PC-3 (cell line): ENCODE measurements around the gene CYLD. TPM values are rescaled to one million over a fixed set of nuclear protein-coding genes. Genes with fewer than 3 reads are reported as not detected.

Experiments
- ATAC-seq: fragments of 200-7000 bp; cut with Tn5 transposase; 2 replicates; pipeline ENCODE4 v1.9.1; 2020; ENCODE audit warnings: mild to moderate bottlenecking, moderate library complexity
- BruUV-seq: library from RNA; stranded (reverse); fragments of 400-500 nt; replicated peaks from 2 replicates; lab custom pipeline; 2021; lab: Mats Ljungman, UMichigan
- CTCF ChIA-PET: fragments of 300-600 bp; sonication (Branson Sonifier 250); formaldehyde crosslinking; loops from one replicate; lab custom pipeline; 2022; ENCODE audit warnings: antibody characterized with exemption; lab: Charles Lee
- POLR2A ChIA-PET: fragments of 300-600 bp; sonication (Branson Sonifier 250); formaldehyde crosslinking; loops from one replicate; lab custom pipeline; 2022; ENCODE audit warnings: antibody characterized with exemption; ENCODE audit not compliant: unreplicated experiment; lab: Charles Lee
- DNase-seq: peaks from one replicate; pipeline ENCODE4 v3.0.0-alpha.2; 2015
- H2AFZ ChIP-seq: fragments of 300-600 bp; sonication (generic); 2 replicates; pipeline ENCODE4 v1.6.0; 2016; ENCODE audit warnings: antibody characterized with exemption, low read length
- H3F3A ChIP-seq: fragments of 300-600 bp; sonication (generic); one replicate; pipeline ENCODE4 v1.6.0; 2017; ENCODE audit warnings: antibody characterized with exemption, low read length, control low read depth, mild to moderate bottlenecking; ENCODE audit not compliant: unreplicated experiment
- H3K27ac ChIP-seq: fragments of 300-600 bp; sonication (generic); 2 replicates; pipeline ENCODE4 v1.5.1; 2016; ENCODE audit warnings: mild to moderate bottlenecking, low read length
- H3K27me3 ChIP-seq: fragments of 300-600 bp; sonication (generic); 2 replicates; pipeline ENCODE4 v1.6.1; 2016; ENCODE audit warnings: low read length, mixed read lengths
- H3K36me3 ChIP-seq: fragments of 300-600 bp; sonication (generic); 2 replicates; pipeline ENCODE4 v1.6.1; 2016; ENCODE audit warnings: low read depth, mixed run types, low read length, mixed read lengths
- H3K4me1 ChIP-seq: fragments of 300-600 bp; sonication (generic); 2 replicates; pipeline ENCODE4 v1.5.1; 2016; ENCODE audit warnings: low read length; ENCODE audit not compliant: insufficient read depth
- H3K4me2 ChIP-seq: fragments of 300-600 bp; sonication (generic); 2 replicates; pipeline ENCODE4 v1.6.0; 2016; ENCODE audit warnings: low read length
- H3K4me3 ChIP-seq: fragments of 300-600 bp; sonication (generic); 2 replicates; pipeline ENCODE4 v1.5.1; 2016; ENCODE audit warnings: mild to moderate bottlenecking, low read length, mixed read lengths
- H3K79me2 ChIP-seq: fragments of 300-600 bp; sonication (generic); 2 replicates; pipeline ENCODE4 v1.6.1; 2017; ENCODE audit warnings: low read length, mixed read lengths
- H3K9ac ChIP-seq: fragments of 300-600 bp; sonication (generic); 2 replicates; pipeline ENCODE4 v1.6.0; 2016; ENCODE audit warnings: mild to moderate bottlenecking, low read length
- H3K9me2 ChIP-seq: fragments of 300-600 bp; sonication (generic); replicated peaks from 2 replicates; pipeline ENCODE4 v1.6.1; 2016; ENCODE audit warnings: mixed run types, low read length, mixed read lengths
- H3K9me3 ChIP-seq: fragments of 300-600 bp; sonication (generic); 2 replicates; pipeline ENCODE4 v1.6.1; 2016; ENCODE audit warnings: low read length, mixed read lengths
- H4K20me1 ChIP-seq: fragments of 300-600 bp; sonication (generic); 2 replicates; pipeline ENCODE4 v1.6.1; 2016; ENCODE audit warnings: low read length, mixed read lengths
- CTCF ChIP-seq: fragments of 300-600 bp; sonication (generic); conservative IDR thresholded peaks from 2 replicates; pipeline ENCODE4 v1.5.1; 2017; ENCODE audit warnings: antibody characterized with exemption, low read depth, mild to moderate bottlenecking, low read length
- EZH2 ChIP-seq: fragments of 300-600 bp; sonication (generic); IDR thresholded peaks from one replicate; pipeline ENCODE4 v1.6.1; 2017; ENCODE audit warnings: antibody characterized with exemption, mild to moderate bottlenecking, low read length; ENCODE audit not compliant: unreplicated experiment
- EZH2phosphoT487 ChIP-seq: fragments of 300-600 bp; sonication (generic); IDR thresholded peaks from 2 replicates; pipeline ENCODE4 v1.6.1; 2018; ENCODE audit warnings: mild to moderate bottlenecking, antibody characterized with exemption, low read length, borderline replicate concordance
- intact Hi-C: fragments of 100-400 bp; cut with micrococcal nuclease; formaldehyde crosslinking; loops from 2 replicates; pipeline ENCODE4 v1.9.0; 2023
- total RNA-seq: library from RNA; depleted of rRNA; stranded (reverse); fragments of >200 nt; gene quantifications from 2 replicates; pipeline ENCODE4 v1.2.3, GENCODE V29; 2014

CYLD gene
- total RNA-seq, 1 experiment from 2014 or later, result 8.6 TPM

GRCh38 chr16:50834701-50835100 lies 92.8 kb downstream of the CYLD start:
- no peaks in the 10 kb centered on the region for H3K9me2 ChIP-seq
- ATAC-seq (no peak), DNase-seq (no peak)
- intact Hi-C loops, result loop anchor here (5.0 kb wide), 1 partner anchor 48 kb away; no protein-coding TSS in a partner anchor
- no peaks in the 10 kb centered on the region for H3K79me2 ChIP-seq
- CTCF ChIA-PET, result no interaction called here
- H2AFZ ChIP-seq, result no peak overlapping the region
- no peak overlapping the region for H3K4me2 ChIP-seq
- H4K20me1 ChIP-seq, result no peaks in the 10 kb centered on the region
- H3K27ac ChIP-seq, result no peak overlapping the region
- H3K9ac ChIP-seq, result no peak overlapping the region
- POLR2A ChIA-PET, result no interaction called here
- H3F3A ChIP-seq, result no peaks in the 10 kb centered on the region
- no peak overlapping the region for H3K4me3 ChIP-seq
- BruUV-seq, result no TSS peak
- H3K27me3 ChIP-seq, result peaks cover 15% of the 10 kb centered on the region; the same call in 1 of the 2 replicates
- H3K36me3 ChIP-seq, result no peaks in the 10 kb centered on the region
- no peaks in the 10 kb centered on the region for H3K9me3 ChIP-seq
- H3K4me1 ChIP-seq, result no peaks in the 10 kb centered on the region
- TF ChIP-seq EZH2phosphoT487, result no peak
- no peak for TF ChIP-seq CTCF
- TF ChIP-seq EZH2, result no peak

- Histone ChIP-seq H3K4me3 (no peak overlapping the region), H2AFZ (no peak overlapping the region), H3K79me2 (no peaks in the 10 kb centered on the region), H3K9me3 (no peaks in the 10 kb centered on the region), H3K4me1 (no peaks in the 10 kb centered on the region), H3K27me3 (peaks cover 15% of the 10 kb centered on the region; the same call in 1 of the 2 replicates), H3K36me3 (no peaks in the 10 kb centered on the region), H3F3A (no peaks in the 10 kb centered on the region), H3K9me2 (no peaks in the 10 kb centered on the region), H4K20me1 (no peaks in the 10 kb centered on the region), H3K9ac (no peak overlapping the region), H3K27ac (no peak overlapping the region), H3K4me2 (no peak overlapping the region)
- ChIA-PET CTCF (no interaction called here), POLR2A (no interaction called here)
- no TSS peak for BruUV-seq
- intact Hi-C loops, result loop anchor here (5.0 kb wide), 1 partner anchor 47 kb away; no protein-coding TSS in a partner anchor
- ATAC-seq (no peak), DNase-seq (no peak)
- no peak for TF ChIP-seq CTCF
- TF ChIP-seq EZH2phosphoT487, result no peak
- TF ChIP-seq EZH2, result no peak
These were observed 93.6 kb downstream of the CYLD start for GRCh38 chr16:50835358-50836060.

- H3K27me3 ChIP-seq, result peaks cover 15% of the 10 kb centered on the region; the same call in 1 of the 2 replicates
- intact Hi-C loops, result loop anchor here (5.0 kb wide), 1 partner anchor 46 kb away; no protein-coding TSS in a partner anchor
These were observed 94.3 kb downstream of the CYLD start for GRCh38 chr16:50836121-50836621.

More at GRCh38 chr16:50836121-50836621, 94.3 kb downstream of the CYLD start:
- TF ChIP-seq EZH2 (no peak), CTCF (no peak), EZH2phosphoT487 (no peak)
- Histone ChIP-seq H3K79me2 (no peaks in the 10 kb centered on the region), H3K4me1 (no peaks in the 10 kb centered on the region), H3K9me3 (no peaks in the 10 kb centered on the region), H3K9ac (no peak overlapping the region), H3K27ac (no peak overlapping the region), H3K4me2 (no peak overlapping the region), H2AFZ (no peak overlapping the region), H3K36me3 (no peaks in the 10 kb centered on the region), H3K9me2 (no peaks in the 10 kb centered on the region), H3K4me3 (no peak overlapping the region), H4K20me1 (no peaks in the 10 kb centered on the region), H3F3A (no peaks in the 10 kb centered on the region)
- no TSS peak for BruUV-seq
- DNase-seq (no peak), ATAC-seq (no peak)
- ChIA-PET CTCF (no interaction called here), POLR2A (no interaction called here)
